HTERT RPE-1 (cell line): ENCODE measurements around the gene SH3RF3.

Experiments
- in situ Hi-C: fragments of 300-500 bp; cut with MboI; formaldehyde crosslinking; loops from 4 replicates; pipeline ENCODE4 v1.14.3; 2020; ENCODE audit warnings: low sequenced_read_pairs

The SH3RF3 gene

DNA sequence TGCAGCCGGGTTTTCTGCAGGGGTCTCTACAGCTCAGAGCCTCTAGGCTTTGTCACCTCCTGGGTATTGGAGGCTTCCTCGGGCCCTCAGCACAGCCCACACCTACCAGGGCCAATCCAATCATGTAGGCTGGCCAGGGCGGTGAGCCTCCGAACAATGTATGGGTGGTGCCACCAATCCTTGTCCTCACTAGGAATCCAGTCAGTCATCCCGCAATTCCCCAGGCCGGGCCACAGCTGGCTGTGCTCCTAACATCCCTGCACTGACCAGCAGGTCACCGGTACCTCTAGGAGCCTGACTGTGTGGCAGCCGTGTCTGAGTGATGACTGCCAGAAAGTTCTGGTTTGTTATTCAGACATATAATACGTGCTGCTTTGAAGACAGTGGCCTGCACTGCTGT is 129.4 kb downstream of the SH3RF3 start:
- in situ Hi-C loops = no loop called here

GRCh38 chr2:109258905-109259540 is 130.0 kb downstream of the SH3RF3 start:
- in situ Hi-C loops = no loop called here

DNA sequence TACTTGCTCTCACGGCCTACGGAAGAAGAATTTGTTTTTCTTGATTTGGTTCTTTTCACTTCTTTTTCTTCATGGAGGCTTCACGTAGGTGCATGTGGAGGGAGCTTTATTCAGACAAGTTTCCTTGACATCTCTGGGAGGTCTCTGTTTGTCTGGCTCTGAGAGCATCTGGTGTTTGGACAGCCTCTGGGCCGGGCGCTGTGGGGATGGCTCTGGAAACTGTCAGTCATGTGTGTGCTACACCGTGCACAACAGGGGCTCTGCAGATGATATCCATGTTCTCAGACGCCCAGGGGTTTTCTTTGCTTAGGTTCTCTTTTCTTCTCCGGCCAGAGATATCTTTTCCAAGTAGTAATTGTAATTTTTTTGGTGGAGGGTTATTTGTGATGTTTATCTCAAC is 130.7 kb downstream of the SH3RF3 start:
- in situ Hi-C loops = no loop called here

GRCh38 chr2:109260116-109260855 is 131.3 kb downstream of the SH3RF3 start:
- in situ Hi-C loops = no loop called here

- in situ Hi-C loops = no loop called here
Observed at GRCh38 chr2:109260886-109261700, 132.1 kb downstream of the SH3RF3 start.

DNA sequence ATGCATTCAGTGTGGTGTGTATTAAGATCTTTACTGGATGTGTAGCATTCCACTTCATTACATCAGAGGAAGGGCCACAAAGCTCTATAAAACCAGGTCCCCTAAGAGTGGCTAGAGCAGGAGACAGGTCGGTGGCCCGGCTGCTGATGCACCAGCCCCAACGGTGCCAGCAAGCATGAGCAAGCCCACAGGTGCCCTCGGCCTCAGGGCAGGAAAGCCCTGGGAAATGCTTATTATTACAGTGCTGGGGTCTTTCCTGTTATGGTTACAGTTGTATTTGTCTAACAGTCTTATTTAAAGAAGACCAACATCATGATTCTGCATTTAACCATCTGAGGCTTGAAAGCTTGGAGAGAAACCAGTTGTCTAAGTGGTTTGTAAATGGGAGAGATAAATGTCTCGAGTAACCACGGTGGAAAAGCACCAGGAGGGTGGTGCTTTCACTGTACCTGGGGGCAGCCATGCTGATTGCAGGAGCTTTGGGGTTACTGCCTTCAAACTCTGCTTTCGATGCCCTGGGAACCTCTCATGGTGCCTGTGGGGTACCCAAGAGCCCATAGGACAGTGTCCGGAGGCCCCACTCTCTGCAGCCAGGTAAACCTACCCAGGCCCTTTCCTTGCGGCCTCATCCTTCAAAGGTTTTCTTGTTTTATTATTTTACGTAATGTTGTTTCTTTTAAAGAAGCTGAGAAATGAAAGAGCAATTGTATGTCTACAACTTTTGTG is 133.1 kb downstream of the SH3RF3 start:
- in situ Hi-C loops = no loop called here

DNA sequence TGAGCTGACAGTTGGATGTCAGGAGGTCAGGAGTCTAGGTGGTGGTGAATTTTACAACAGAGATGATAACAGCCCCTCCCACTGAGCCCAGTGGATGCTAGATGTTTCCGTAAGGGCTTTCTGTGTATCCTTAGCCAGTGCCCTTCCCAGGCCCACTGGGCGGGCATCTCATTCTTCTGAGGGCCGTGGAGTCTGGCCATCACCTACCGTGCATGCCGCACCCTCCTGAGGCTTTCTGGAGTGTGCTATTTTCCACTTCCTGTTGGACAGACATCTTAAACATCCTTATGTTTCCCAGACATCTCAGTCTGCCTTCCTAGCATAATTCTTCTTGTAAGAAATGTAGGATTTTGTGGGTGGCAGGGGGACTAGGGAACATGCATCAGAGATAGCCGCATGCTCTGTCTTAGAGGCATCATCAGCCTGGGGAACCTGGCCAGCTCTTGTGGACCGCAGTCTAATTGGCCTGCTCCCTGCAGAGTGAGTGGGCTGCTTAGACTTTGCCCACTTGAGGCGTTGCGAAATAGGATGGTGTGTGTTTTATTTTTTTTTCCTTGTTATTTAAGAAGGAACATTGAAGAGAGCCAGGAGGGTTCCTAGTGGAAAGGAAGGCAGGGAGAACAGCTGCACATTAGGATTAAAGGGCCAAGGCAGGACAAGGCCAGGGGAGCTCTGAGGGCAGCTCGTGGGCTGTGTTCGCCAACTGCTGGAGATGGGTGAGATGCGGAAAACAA is 135.8 kb downstream of the SH3RF3 start:
- in situ Hi-C loops = no loop called here

GRCh38 chr2:109265369-109265768 is 136.4 kb downstream of the SH3RF3 start:
- in situ Hi-C loops = no loop called here

- in situ Hi-C loops = no loop called here
Observed at GRCh38 chr2:109265953-109266352, 136.9 kb downstream of the SH3RF3 start.

DNA sequence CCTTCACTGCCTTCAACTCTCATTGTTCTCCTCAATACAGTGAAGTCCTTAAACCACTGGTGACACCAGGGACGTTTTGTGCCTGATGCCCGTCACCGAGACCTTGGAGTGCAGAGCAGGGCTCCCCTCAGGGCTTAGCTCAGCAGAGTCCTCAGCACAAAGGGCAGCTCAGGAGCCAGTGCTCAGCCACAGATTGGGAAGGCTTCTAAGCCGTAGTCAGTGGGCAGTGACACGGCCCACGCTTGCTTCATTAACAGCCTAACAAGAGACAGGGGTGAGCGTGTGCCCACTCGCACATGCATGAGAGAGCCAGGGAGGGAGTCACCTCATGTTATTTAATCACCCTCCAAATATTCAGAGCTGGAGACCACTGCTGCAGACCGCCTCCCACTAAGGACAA is 137.5 kb downstream of the SH3RF3 start:
- in situ Hi-C loops = no loop called here

GRCh38 chr2:109266998-109267854 is 138.2 kb downstream of the SH3RF3 start:
- in situ Hi-C loops = no loop called here

DNA sequence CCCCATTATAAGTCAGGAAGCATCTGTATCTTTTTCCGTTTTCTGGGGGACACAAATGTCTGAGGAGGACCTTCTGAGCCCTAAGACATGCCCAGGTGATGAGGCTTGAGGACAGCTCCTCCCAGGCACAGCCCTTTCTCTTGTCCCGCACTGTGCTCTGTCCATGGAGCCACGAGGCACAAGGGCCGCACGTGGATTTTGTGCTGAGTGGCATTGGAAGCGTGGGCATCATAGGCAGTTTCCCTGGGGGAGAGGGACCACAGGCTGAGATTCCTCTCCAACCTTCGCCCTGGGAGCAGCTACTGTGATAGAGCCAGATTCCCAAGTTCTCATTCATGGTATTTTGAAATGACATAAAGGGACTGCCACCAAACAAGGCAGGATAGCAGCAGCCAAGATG is 139.9 kb downstream of the SH3RF3 start:
- in situ Hi-C loops = no loop called here

DNA sequence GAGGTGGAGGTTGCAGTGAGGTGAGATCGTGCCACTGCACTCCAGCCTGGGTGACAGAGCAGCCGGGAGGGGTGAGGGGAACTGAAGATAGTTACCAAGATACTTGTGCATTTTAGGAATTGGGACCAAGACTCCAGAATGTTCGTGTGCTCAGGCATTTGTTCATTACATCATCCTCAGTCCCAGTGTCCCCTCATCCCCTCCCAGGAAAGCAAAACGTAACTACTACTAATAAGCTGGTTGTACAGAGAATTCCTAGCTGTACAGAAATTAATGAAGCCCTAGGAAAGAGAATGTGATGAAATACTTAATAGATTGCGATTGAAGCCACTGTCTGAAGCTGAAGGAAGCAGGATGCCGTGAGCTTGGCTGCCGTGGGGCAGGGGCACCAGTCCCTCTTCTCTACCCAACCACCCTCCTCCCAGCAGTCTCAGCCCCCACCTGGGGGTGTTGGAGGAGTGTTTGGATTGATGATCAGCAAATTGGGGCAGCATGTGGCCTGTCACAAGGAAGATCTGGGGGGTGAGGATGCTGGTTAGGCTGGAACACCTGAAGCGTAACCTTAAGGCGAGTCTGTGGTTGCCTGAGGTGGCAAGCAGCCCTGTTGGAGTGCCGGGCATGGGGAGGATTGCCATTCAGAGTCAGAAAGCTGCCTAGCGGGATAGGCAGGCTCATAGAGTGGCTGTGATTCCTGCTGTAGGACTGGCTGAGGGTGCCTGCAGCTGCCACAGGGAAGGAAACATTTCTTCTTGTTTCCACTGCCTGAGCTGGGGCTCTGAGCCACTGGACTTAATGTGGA is 140.9 kb downstream of the SH3RF3 start:
- in situ Hi-C loops = no loop called here

DNA sequence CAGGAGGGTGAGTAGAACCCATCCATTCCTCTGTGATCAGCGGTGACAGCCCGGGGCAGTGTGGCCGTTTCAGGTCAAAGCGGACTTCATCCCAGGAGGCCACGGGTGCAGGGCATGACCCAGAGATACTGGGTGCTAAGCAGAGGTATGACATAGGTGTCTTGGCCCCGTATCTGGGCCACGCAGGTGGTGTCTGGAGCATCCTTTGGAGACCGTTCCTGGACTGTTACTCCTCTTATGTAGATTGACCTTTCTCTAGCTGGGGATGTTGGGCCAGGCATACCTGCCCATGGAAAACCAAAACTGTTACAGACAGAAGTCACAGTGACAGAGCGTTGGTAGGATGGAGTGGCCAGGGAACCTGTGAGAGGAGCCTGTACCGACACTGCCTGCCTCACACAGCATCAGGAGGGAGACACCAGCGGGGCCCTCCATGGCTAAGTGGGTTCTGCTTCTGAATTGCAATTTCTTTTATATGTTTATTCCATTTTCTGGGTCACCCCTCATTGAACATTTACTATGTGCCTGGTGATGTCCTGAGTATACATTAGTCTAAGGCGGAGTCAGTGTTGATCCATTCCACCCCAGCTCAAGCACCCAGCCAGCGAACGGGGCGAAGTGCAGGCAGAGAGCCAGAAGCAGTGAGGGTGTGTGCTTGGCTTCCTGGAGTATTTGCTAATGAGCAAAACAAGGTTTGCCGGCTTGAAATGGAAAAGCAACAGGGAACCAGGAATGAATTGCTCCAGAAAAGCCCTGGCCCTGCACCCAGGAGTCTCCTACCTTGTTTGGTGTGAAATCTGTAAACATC is 141.7 kb downstream of the SH3RF3 start:
- in situ Hi-C loops = no loop called here

GRCh38 chr2:109271920-109272319 is 142.9 kb downstream of the SH3RF3 start:
- in situ Hi-C loops = no loop called here

DNA sequence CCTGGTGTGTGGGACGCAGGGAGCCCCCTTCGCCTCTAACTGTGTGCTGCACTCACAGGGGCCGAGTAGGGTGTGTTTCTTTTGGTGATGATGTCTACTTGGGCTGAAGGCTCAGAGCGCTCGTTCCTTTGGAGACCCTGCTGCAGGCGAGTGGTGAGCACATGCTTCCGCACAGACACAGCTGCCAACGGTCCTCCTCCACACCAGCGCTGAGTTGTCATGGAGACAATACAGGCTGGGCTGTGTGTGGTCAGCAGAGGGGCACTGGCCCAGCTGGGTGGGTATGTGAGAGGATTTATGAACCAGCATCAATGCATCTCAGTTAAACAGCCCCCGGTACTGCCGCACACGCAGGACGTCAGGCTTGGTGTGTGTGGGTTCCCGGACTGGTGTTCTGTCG is 143.5 kb downstream of the SH3RF3 start:
- in situ Hi-C loops = no loop called here

- in situ Hi-C loops = no loop called here
Observed at GRCh38 chr2:109275120-109276012, 146.4 kb downstream of the SH3RF3 start.
